H1 (cell line): ENCODE results near the gene NRXN2. TPM values are rescaled to one million over a fixed set of nuclear protein-coding genes. Genes with fewer than 3 reads are reported as not detected.

Experiments
- MAFK ChIP-seq: IDR thresholded peaks from 2 replicates; pipeline ENCODE4 v1.6.1; 2012; ENCODE audit warnings: low read depth, mild to moderate bottlenecking, improper control_type of control experiment, low read length
- SRF ChIP-seq: IDR thresholded peaks from 2 replicates; pipeline ENCODE4 v1.6.1; 2011; ENCODE audit warnings: mild to moderate bottlenecking, low read depth, low read length, moderate library complexity
- polyA plus RNA-seq, 7 experiments: library from polyadenylated mRNA; depleted of rRNA in 3 of 7; stranded (reverse) in 5 of 7; unstranded in 2 of 7; fragments of >200 nt in 5 of 7; fragments of 200-250 nt in 2 of 7; gene quantifications; 1 replicate in 5 of 7; 2 replicates in 1 of 7; 4 replicates in 1 of 7; pipeline versions ENCODE4 v1.2.1 to v1.2.3, GENCODE V29; 2011 to 2013; ENCODE audit warnings: missing spikeins in 2 of 7, mixed read lengths in 2 of 7
- total RNA-seq: library from RNA; stranded (reverse); fragmentation: NEBNext Ultra II Directional; extraction: Animal tissue kit (Norgen Biotek cat#: 25700); gene quantifications from 2 replicates; pipeline ENCODE4 v1.2.1, GENCODE V29; 2021
- TF ChIP-seq, protein P1 (sequence below): IDR thresholded peaks from 2 replicates; pipeline ENCODE4 v1.6.1; 2011; ENCODE audit warnings: low read length, improper control_type of control experiment

NRXN2 gene
- total and polyA plus RNA-seq, 2 of the 8 experiments (the other 6 are each of a cell fraction or from before 2014, with no cell fraction given) = 1.3 to 11.5 TPM

DNA sequence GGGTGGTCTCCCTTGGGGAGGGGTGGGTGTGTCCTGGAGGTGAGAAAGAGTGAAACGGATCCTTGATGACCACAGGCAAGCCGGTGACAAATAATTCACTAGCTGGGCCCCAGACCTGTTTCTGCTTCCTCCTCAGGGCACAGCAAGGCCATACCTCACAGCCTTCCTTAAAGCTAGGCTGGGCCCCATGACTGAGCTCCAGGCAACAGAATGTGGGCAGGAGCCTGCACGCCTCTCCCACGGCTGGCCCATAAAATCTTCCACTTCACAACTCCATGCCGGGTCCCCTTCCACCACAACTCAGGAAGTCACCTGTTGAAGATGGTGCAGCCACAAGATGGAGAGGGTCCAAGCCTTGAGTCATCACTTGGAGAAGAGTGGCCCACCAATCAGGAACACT is 108.1 kb downstream of the NRXN2 start (continued):
- TF ChIP-seq, protein P1, sequence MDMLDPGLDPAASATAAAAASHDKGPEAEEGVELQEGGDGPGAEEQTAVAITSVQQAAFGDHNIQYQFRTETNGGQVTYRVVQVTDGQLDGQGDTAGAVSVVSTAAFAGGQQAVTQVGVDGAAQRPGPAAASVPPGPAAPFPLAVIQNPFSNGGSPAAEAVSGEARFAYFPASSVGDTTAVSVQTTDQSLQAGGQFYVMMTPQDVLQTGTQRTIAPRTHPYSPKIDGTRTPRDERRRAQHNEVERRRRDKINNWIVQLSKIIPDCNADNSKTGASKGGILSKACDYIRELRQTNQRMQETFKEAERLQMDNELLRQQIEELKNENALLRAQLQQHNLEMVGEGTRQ = no peak
- TF ChIP-seq SRF = no peak
- TF ChIP-seq MAFK = no peak
